ENCODE measurements around the gene TMEM171. TPM values are rescaled to one million over a fixed set of nuclear protein-coding genes. Genes with fewer than 3 reads are reported as not detected.
A peak's percentile ranks its signal among the peaks of the same experiment; 100 is the strongest.

Gene TMEM171
- total and polyA plus RNA-seq, 9 donors: 0.60 to 2.1 (median 0.80) TPM

GRCh38 chr5:73170522-73170921 lies 50.1 kb downstream of the TMEM171 start:
- no peak for DNase-seq
- Histone ChIP-seq H3K27ac (ENCODE audit: low read length) (no peak overlapping the region), H3K4me1 (ENCODE audit: control insufficient read depth, insufficient read depth, low read length) (no peaks in the 10 kb centered on the region), H3K9me3 (replicated peaks; ENCODE audit: control insufficient read depth, low read depth, low read length) (no peaks in the 10 kb centered on the region), H3K4me3 (ENCODE audit: low read length) (no peak overlapping the region), H3K27me3 (ENCODE audit: control insufficient read depth, insufficient read depth, low read length) (peaks cover 5% of the 10 kb centered on the region), H3K36me3 (ENCODE audit: control insufficient read depth, insufficient read depth, low read length) (no peaks in the 10 kb centered on the region)

GRCh38 chr5:73171495-73171894 lies 51.1 kb downstream of the TMEM171 start:
- DNase-seq: no peak
- H3K9me3 ChIP-seq (replicated peaks; ENCODE audit: control insufficient read depth, low read depth, low read length): no peaks in the 10 kb centered on the region
- peaks cover 5% of the 10 kb centered on the region for H3K27me3 ChIP-seq (ENCODE audit: control insufficient read depth, insufficient read depth, low read length)
- H3K4me1 ChIP-seq (ENCODE audit: control insufficient read depth, insufficient read depth, low read length): no peaks in the 10 kb centered on the region
- no peak overlapping the region for H3K4me3 ChIP-seq (ENCODE audit: low read length)
- H3K27ac ChIP-seq (ENCODE audit: low read length): no peak overlapping the region
- H3K36me3 ChIP-seq (ENCODE audit: control insufficient read depth, insufficient read depth, low read length): no peaks in the 10 kb centered on the region

DNA sequence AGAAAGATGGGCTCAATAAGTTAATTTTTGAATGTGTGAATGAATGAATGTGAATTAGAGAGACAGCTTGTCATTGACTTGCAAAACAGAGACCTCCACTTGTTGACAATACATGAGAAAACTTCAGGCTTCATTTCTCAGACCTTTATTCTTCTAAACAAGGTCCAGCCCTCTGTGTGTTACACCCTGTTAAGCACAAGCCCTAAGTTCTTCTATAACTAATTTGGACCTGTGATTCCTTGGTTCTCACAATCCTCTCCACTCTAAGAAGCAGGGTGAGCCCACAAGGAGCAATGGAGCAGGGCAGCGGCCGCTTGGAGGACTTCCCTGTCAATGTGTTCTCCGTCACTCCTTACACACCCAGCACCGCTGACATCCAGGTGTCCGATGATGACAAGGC lies 52.6 kb downstream of the TMEM171 start, which contains the start of gene TMEM174:
TMEM174 (plus strand) TSS at position 243 of the 400 bp plus-strand sequence; CDS start at position 294, 51 bp downstream.
- DNase-seq: no peak
- WGBS (ENCODE audit: insufficient coverage): 100% methylated on average over 3 of the region's 5 CpGs
- Histone ChIP-seq H3K4me1 (ENCODE audit: control insufficient read depth, insufficient read depth, low read length) (no peaks in the 10 kb centered on the region), H3K9me3 (replicated peaks; ENCODE audit: control insufficient read depth, low read depth, low read length) (no peaks in the 10 kb centered on the region), H3K36me3 (ENCODE audit: control insufficient read depth, insufficient read depth, low read length) (no peaks in the 10 kb centered on the region), H3K4me3 (ENCODE audit: low read length) (no peak within 1 kb of the TSS), H3K27ac (ENCODE audit: low read length) (no peak within 1 kb of the TSS), H3K27me3 (ENCODE audit: control insufficient read depth, insufficient read depth, low read length) (peaks cover 5% of the 10 kb centered on the region)

DNA sequence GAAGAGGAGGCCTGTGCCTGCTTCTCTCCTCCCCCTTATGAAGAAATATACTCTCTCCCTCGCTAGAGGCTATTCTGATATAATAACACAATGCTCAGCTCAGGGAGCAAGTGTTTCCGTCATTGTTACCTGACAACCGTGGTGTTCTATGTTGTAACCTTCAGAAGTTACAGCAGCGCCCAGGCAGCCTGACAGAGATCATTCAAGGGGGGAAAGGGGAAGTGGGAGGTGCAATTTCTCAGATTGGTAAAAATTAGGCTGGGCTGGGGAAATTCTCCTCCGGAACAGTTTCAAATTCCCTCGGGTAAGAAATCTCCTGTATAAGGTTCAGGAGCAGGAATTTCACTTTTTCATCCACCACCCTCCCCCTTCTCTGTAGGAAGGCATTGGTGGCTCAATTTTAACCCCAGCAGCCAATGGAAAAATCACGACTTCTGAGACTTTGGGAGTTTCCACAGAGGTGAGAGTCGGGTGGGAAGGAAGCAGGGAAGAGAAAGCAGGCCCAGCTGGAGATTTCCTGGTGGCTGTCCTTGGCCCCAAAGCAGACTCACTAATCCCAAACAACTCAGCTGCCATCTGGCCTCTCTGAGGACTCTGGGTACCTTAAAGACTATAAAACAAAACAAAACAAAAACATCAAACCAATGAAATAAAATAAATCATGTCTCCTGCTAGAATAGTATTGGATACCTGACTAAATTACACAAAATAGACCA lies 53.9 kb downstream of the TMEM171 start:
- 10% methylated on average over 2 of the region's 8 CpGs for WGBS (ENCODE audit: insufficient coverage)
- DNase-seq: no peak
- Histone ChIP-seq H3K4me3 (ENCODE audit: low read length) (no peak overlapping the region), H3K36me3 (ENCODE audit: control insufficient read depth, insufficient read depth, low read length) (no peaks in the 10 kb centered on the region), H3K27me3 (ENCODE audit: control insufficient read depth, insufficient read depth, low read length) (peaks cover 5% of the 10 kb centered on the region), H3K9me3 (replicated peaks; ENCODE audit: control insufficient read depth, low read depth, low read length) (no peaks in the 10 kb centered on the region), H3K27ac (ENCODE audit: low read length) (no peak overlapping the region), H3K4me1 (ENCODE audit: control insufficient read depth, insufficient read depth, low read length) (no peaks in the 10 kb centered on the region)

DNA sequence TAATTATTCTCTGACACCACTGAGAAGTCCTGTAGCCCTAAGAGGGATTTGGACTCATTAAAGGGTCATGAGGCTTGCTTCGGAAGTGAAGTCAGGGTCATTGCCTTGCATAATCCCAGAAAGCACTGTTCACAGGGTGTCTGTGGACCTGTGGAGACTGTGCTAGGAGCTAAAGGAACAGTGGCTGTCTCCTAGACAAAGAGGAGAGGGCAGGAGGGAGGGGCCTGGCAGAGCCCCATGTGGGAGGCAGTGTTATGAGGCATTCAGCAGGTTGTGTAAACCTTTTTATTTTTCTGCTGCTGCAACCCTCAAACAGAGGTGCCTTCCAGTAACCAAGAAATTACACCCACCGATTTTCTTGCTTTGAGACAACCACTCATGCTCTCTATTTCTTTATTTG lies 55.9 kb downstream of the TMEM171 start:
- Histone ChIP-seq H3K4me3 (ENCODE audit: low read length) (no peak overlapping the region), H3K27ac (ENCODE audit: low read length) (no peak overlapping the region), H3K36me3 (ENCODE audit: control insufficient read depth, insufficient read depth, low read length) (no peaks in the 10 kb centered on the region), H3K4me1 (ENCODE audit: control insufficient read depth, insufficient read depth, low read length) (no peaks in the 10 kb centered on the region), H3K9me3 (replicated peaks; ENCODE audit: control insufficient read depth, low read depth, low read length) (no peaks in the 10 kb centered on the region), H3K27me3 (ENCODE audit: control insufficient read depth, insufficient read depth, low read length) (peaks cover 5% of the 10 kb centered on the region)
- DNase-seq: no peak
- 95% methylated on average over 2 of the region's 2 CpGs for WGBS (ENCODE audit: insufficient coverage)

DNA sequence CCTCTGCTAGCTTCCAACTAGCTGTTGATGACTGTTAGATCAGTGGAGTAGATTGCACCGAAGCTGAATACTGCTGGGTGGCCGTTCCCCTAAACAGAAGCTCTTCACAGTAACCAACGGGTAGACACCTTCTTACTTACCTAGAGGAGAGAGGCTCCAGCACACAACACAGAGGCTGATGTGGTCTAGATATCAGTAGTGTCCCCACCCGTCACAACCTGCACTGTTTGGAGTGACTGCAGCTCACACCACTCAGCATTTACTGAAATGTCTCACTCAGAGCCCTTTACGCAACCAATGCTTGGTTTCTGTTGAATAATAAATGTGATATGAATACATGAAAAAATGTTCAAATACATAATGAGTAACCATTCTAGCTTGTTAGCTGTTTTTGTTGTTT lies 57.9 kb downstream of the TMEM171 start:
- H3K36me3 ChIP-seq (ENCODE audit: control insufficient read depth, insufficient read depth, low read length): no peaks in the 10 kb centered on the region
- H3K9me3 ChIP-seq (replicated peaks; ENCODE audit: control insufficient read depth, low read depth, low read length): no peaks in the 10 kb centered on the region
- no peak overlapping the region for H3K27ac ChIP-seq (ENCODE audit: low read length)
- H3K4me3 ChIP-seq (ENCODE audit: low read length): no peak overlapping the region
- peaks cover 3% of the 10 kb centered on the region for H3K27me3 ChIP-seq (ENCODE audit: control insufficient read depth, insufficient read depth, low read length)
- H3K4me1 ChIP-seq (ENCODE audit: control insufficient read depth, insufficient read depth, low read length): no peaks in the 10 kb centered on the region
- no peak for DNase-seq
- 73% methylated on average over 2 of the region's 5 CpGs for WGBS (ENCODE audit: insufficient coverage)

DNA sequence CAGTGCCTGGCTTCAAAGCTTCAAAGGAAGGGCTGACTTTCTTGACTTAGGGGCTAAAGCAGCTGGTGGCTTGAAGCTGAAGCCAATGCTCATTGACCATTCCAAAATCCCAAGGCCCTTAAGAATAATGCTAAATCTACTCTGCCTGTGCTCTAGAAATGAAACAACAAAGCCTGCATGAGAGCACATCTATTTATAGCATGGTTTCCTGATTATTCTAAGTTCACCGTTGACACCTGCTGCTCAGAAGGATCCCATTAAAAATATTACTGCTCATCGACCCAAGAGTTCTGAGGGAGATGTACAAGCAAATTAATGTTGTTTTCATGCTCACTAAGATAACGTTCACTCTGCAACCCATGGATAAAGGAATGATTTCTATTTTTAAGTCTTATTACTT lies 59.4 kb downstream of the TMEM171 start:
- Histone ChIP-seq H3K9me3 (replicated peaks; ENCODE audit: control insufficient read depth, low read depth, low read length) (peaks cover 5% of the 10 kb centered on the region), H3K27ac (ENCODE audit: low read length) (peak overlapping the region; percentile 24), H3K4me3 (ENCODE audit: low read length) (no peak overlapping the region), H3K27me3 (ENCODE audit: control insufficient read depth, insufficient read depth, low read length) (peaks cover 4% of the 10 kb centered on the region), H3K36me3 (ENCODE audit: control insufficient read depth, insufficient read depth, low read length) (no peaks in the 10 kb centered on the region), H3K4me1 (ENCODE audit: control insufficient read depth, insufficient read depth, low read length) (no peaks in the 10 kb centered on the region)
- WGBS (ENCODE audit: insufficient coverage): no CpG with 5 or more reads among the region's 3 CpGs
- no peak for DNase-seq

- Histone ChIP-seq H3K27ac (ENCODE audit: low read length) (no peak overlapping the region), H3K4me1 (ENCODE audit: control insufficient read depth, insufficient read depth, low read length) (no peaks in the 10 kb centered on the region), H3K27me3 (ENCODE audit: control insufficient read depth, insufficient read depth, low read length) (peaks cover 4% of the 10 kb centered on the region), H3K4me3 (ENCODE audit: low read length) (no peak overlapping the region), H3K36me3 (ENCODE audit: control insufficient read depth, insufficient read depth, low read length) (no peaks in the 10 kb centered on the region), H3K9me3 (replicated peaks; ENCODE audit: control insufficient read depth, low read depth, low read length) (peaks cover 5% of the 10 kb centered on the region)
- no peak for DNase-seq
These were observed 60.2 kb downstream of the TMEM171 start for GRCh38 chr5:73180566-73180965.

Other genes starting within 250 kb of the TMEM171 start
- 18.4 TPM for gene FCHO2, start 164.5 kb upstream of the TMEM171 start, total RNA-seq
- 10 to 100 TPM; 13.1 to 20.1 (median 16.9) TPM for gene FCHO2, start 164.5 kb upstream of the TMEM171 start, polyA plus RNA-seq (ENCODE audit: insufficient read depth in 1 of 8, insufficient read length in 8 of 8, low replicate concordance in 1 of 8)
- gene TMEM174, start 52.6 kb downstream of the TMEM171 start, total RNA-seq: not detected
- under 1 TPM in 2 of 8 donors, not detected in 6; 0.08 to 0.43 TPM for gene TMEM174, start 52.6 kb downstream of the TMEM171 start, polyA plus RNA-seq (ENCODE audit: insufficient read depth in 1 of 8, insufficient read length in 8 of 8, low replicate concordance in 1 of 8)

All from muscle of leg (tissue), 11 donors.